Skeletal muscle satellite cell (primary cell): Measurements from ENCODE around the gene TRAF3.

Experiments used
- H3K27me3 ChIP-seq: 2 replicates; pipeline ENCODE4 v1.7.0; 2013; ENCODE audit warnings: low read length; ENCODE audit not compliant: control insufficient read depth, insufficient read depth
- H3K36me3 ChIP-seq: 2 replicates; pipeline ENCODE4 v1.7.0; 2013; ENCODE audit warnings: mild to moderate bottlenecking, control low read depth, low read length; ENCODE audit not compliant: insufficient read depth
- H3K4me1 ChIP-seq: 2 replicates; pipeline ENCODE4 v1.7.0; 2013; ENCODE audit warnings: low read length; ENCODE audit not compliant: control insufficient read depth, insufficient read depth
- H3K4me2 ChIP-seq: 2 replicates; pipeline ENCODE4 v1.7.0; 2013; ENCODE audit warnings: mild to moderate bottlenecking, low read length
- H3K4me3 ChIP-seq: 2 replicates; pipeline ENCODE4 v1.7.0; 2013; ENCODE audit warnings: low read length
- H3K9ac ChIP-seq: 2 replicates; pipeline ENCODE4 v1.7.0; 2013; ENCODE audit warnings: mild to moderate bottlenecking, low read depth, low read length, moderate library complexity
- H3K9me3 ChIP-seq: replicated peaks from 2 replicates; pipeline ENCODE4 v1.7.0; 2013; ENCODE audit warnings: mild to moderate bottlenecking, control low read depth, low read length

The TRAF3 gene

GRCh38 chr14:102840115-102840514 lies 62.9 kb downstream of the TRAF3 start:
- Histone ChIP-seq H3K27me3 (no peaks in the 10 kb centered on the region), H3K36me3 (no peaks in the 10 kb centered on the region), H3K4me3 (no peak overlapping the region), H3K4me1 (no peaks in the 10 kb centered on the region), H3K9ac (no peak overlapping the region), H3K4me2 (no peak overlapping the region), H3K9me3 (no peaks in the 10 kb centered on the region)

- no peak overlapping the region for H3K4me3 ChIP-seq
- no peaks in the 10 kb centered on the region for H3K9me3 ChIP-seq
- no peak overlapping the region for H3K9ac ChIP-seq
- H3K36me3 ChIP-seq = no peaks in the 10 kb centered on the region
- no peaks in the 10 kb centered on the region for H3K27me3 ChIP-seq
- H3K4me1 ChIP-seq = no peaks in the 10 kb centered on the region
- H3K4me2 ChIP-seq = no peak overlapping the region
Observed at GRCh38 chr14:102840771-102841528, 63.7 kb downstream of the TRAF3 start.

GRCh38 chr14:102848830-102849525 lies 71.7 kb downstream of the TRAF3 start:
- Histone ChIP-seq H3K4me3 (no peak overlapping the region), H3K9ac (no peak overlapping the region), H3K4me2 (no peak overlapping the region), H3K9me3 (no peaks in the 10 kb centered on the region), H3K36me3 (no peaks in the 10 kb centered on the region), H3K4me1 (peaks cover 9% of the 10 kb centered on the region), H3K27me3 (no peaks in the 10 kb centered on the region)

GRCh38 chr14:102849526-102850379 lies 72.5 kb downstream of the TRAF3 start:
- peak overlapping the region; percentile 67 for H3K4me2 ChIP-seq
- no peak overlapping the region for H3K4me3 ChIP-seq
- H3K36me3 ChIP-seq = no peaks in the 10 kb centered on the region
- no peaks in the 10 kb centered on the region for H3K9me3 ChIP-seq
- H3K9ac ChIP-seq = no peak overlapping the region
- H3K27me3 ChIP-seq = no peaks in the 10 kb centered on the region
- H3K4me1 ChIP-seq = peaks cover 9% of the 10 kb centered on the region

GRCh38 chr14:102853648-102854047 lies 76.4 kb downstream of the TRAF3 start:
- Histone ChIP-seq H3K9me3 (no peaks in the 10 kb centered on the region), H3K27me3 (no peaks in the 10 kb centered on the region), H3K36me3 (no peaks in the 10 kb centered on the region), H3K4me1 (peaks cover 9% of the 10 kb centered on the region), H3K9ac (no peak overlapping the region), H3K4me3 (no peak overlapping the region), H3K4me2 (no peak overlapping the region)

GRCh38 chr14:102854091-102854703 lies 76.9 kb downstream of the TRAF3 start:
- H3K9me3 ChIP-seq = no peaks in the 10 kb centered on the region
- H3K4me2 ChIP-seq = no peak overlapping the region
- H3K27me3 ChIP-seq = no peaks in the 10 kb centered on the region
- peaks cover 6% of the 10 kb centered on the region for H3K4me1 ChIP-seq
- H3K9ac ChIP-seq = no peak overlapping the region
- no peaks in the 10 kb centered on the region for H3K36me3 ChIP-seq
- no peak overlapping the region for H3K4me3 ChIP-seq

- Histone ChIP-seq H3K27me3 (no peaks in the 10 kb centered on the region), H3K4me2 (no peak overlapping the region), H3K4me3 (no peak overlapping the region), H3K9me3 (no peaks in the 10 kb centered on the region), H3K9ac (no peak overlapping the region), H3K36me3 (no peaks in the 10 kb centered on the region), H3K4me1 (no peaks in the 10 kb centered on the region)
Observed at GRCh38 chr14:102856179-102856578, 78.9 kb downstream of the TRAF3 start.

GRCh38 chr14:102857444-102857843 lies 80.2 kb downstream of the TRAF3 start:
- Histone ChIP-seq H3K4me1 (no peaks in the 10 kb centered on the region), H3K9me3 (no peaks in the 10 kb centered on the region), H3K27me3 (no peaks in the 10 kb centered on the region), H3K4me2 (no peak overlapping the region), H3K36me3 (no peaks in the 10 kb centered on the region), H3K4me3 (no peak overlapping the region), H3K9ac (no peak overlapping the region)

- no peak overlapping the region for H3K4me3 ChIP-seq
- H3K4me1 ChIP-seq = no peaks in the 10 kb centered on the region
- H3K9me3 ChIP-seq = no peaks in the 10 kb centered on the region
- H3K4me2 ChIP-seq = no peak overlapping the region
- no peaks in the 10 kb centered on the region for H3K27me3 ChIP-seq
- H3K9ac ChIP-seq = no peak overlapping the region
- no peaks in the 10 kb centered on the region for H3K36me3 ChIP-seq
Observed at GRCh38 chr14:102859911-102860310, 82.7 kb downstream of the TRAF3 start.

GRCh38 chr14:102862154-102862773 lies 85.0 kb downstream of the TRAF3 start:
- H3K4me2 ChIP-seq = no peak overlapping the region
- no peaks in the 10 kb centered on the region for H3K36me3 ChIP-seq
- no peak overlapping the region for H3K4me3 ChIP-seq
- H3K4me1 ChIP-seq = no peaks in the 10 kb centered on the region
- H3K9me3 ChIP-seq = no peaks in the 10 kb centered on the region
- no peak overlapping the region for H3K9ac ChIP-seq
- H3K27me3 ChIP-seq = no peaks in the 10 kb centered on the region

GRCh38 chr14:102863381-102863780 lies 86.1 kb downstream of the TRAF3 start:
- no peak overlapping the region for H3K9ac ChIP-seq
- no peak overlapping the region for H3K4me2 ChIP-seq
- H3K9me3 ChIP-seq = no peaks in the 10 kb centered on the region
- no peaks in the 10 kb centered on the region for H3K27me3 ChIP-seq
- no peaks in the 10 kb centered on the region for H3K4me1 ChIP-seq
- H3K4me3 ChIP-seq = no peak overlapping the region
- no peaks in the 10 kb centered on the region for H3K36me3 ChIP-seq
